SK-N-SH (cell line): ENCODE data around the gene ZCCHC10. TPM values are rescaled to one million over a fixed set of nuclear protein-coding genes. Genes with fewer than 3 reads are reported as not detected.
"Not testable (repeated sequence)": the region's sequence is repeated elsewhere in the genome, so short reads cannot be mapped to it uniquely, and the experiment has no call there.

Experiments
- CTCF ChIA-PET: fragments of 300-600, 350-600 bp; formaldehyde crosslinking; extraction: SDS; loops from one replicate; lab custom pipeline; 2021; lab: Yijun Ruan, JAX
- POLR2A ChIA-PET: fragments of 350-600 bp; sonication (Branson Sonifier 250); formaldehyde crosslinking; extraction: SDS; loops from one replicate; lab custom pipeline; 2020; ENCODE audit warnings: antibody characterized with exemption, inconsistent platforms; lab: Yijun Ruan, JAX
- DNase-seq: peaks from one replicate; pipeline ENCODE4 v3.0.0; 2012
- H2AFZ ChIP-seq: fragments of 200-600 bp; sonication (generic); 2 replicates; pipeline ENCODE4 v1.8.1; 2016; ENCODE audit warnings: antibody characterized with exemption, mild to moderate bottlenecking, low read depth
- H3F3A ChIP-seq: fragments of 200-600 bp; sonication (generic); replicated peaks from 2 replicates; pipeline ENCODE3; 2016; ENCODE audit warnings: antibody characterized with exemption, mild to moderate bottlenecking; ENCODE audit not compliant: insufficient read depth
- H3K27ac ChIP-seq, 2 experiments: fragments of 200-500 bp in 1 of 2; fragments of 200-600 bp in 1 of 2; sonication (Bioruptor generic) in 1 of 2; sonication (generic), shearing (Covaris generic) in 1 of 2; 2 replicates each; pipeline versions ENCODE4 v1.5.1 to v1.6.1; 2014 to 2016; ENCODE audit warnings: low read depth in 2 of 2, inconsistent platforms in 1 of 2, low read length in 1 of 2, mild to moderate bottlenecking in 1 of 2, mixed read lengths in 1 of 2
- H3K27me3 ChIP-seq: fragments of 200-600 bp; sonication (generic), shearing (Covaris generic); 2 replicates; pipeline ENCODE4 v1.6.1; 2016; ENCODE audit warnings: mixed run types; ENCODE audit not compliant: insufficient read depth
- H3K36me3 ChIP-seq, 2 experiments: fragments of 200-500 bp in 1 of 2; fragments of 200-600 bp in 1 of 2; sonication (Bioruptor generic) in 1 of 2; sonication (generic) in 1 of 2; replicated peaks in 1 of 2; 2 replicates each; pipeline versions ENCODE3 to v1.5.1; 2014 to 2016; ENCODE audit warnings: low read length in 1 of 2, mild to moderate bottlenecking in 1 of 2; ENCODE audit not compliant: insufficient read depth in 2 of 2, control insufficient read depth in 1 of 2
- H3K4me1 ChIP-seq, 2 experiments: fragments of 200-500 bp in 1 of 2; fragments of 200-600 bp in 1 of 2; sonication (Bioruptor generic) in 1 of 2; sonication (generic), shearing (Covaris generic) in 1 of 2; 2 replicates each; pipeline versions ENCODE4 v1.5.1 to v1.6.1; 2014 to 2016; ENCODE audit warnings: low read depth in 1 of 2, low read length in 1 of 2, mixed run types in 1 of 2; ENCODE audit not compliant: insufficient read depth in 2 of 2, control insufficient read depth in 1 of 2
- H3K4me2 ChIP-seq: fragments of 200-600 bp; sonication (generic), shearing (Covaris generic); 2 replicates; pipeline ENCODE4 v1.6.1; 2017; ENCODE audit warnings: mixed run types
- H3K4me3 ChIP-seq, 2 experiments: fragments of 200-500 bp in 1 of 2; fragments of 200-600 bp in 1 of 2; sonication (Bioruptor generic) in 1 of 2; sonication (generic), shearing (Covaris generic) in 1 of 2; 2 replicates each; pipeline versions ENCODE4 v1.5.1 to v1.8.1; 2014 to 2016; ENCODE audit warnings: low read depth in 2 of 2, inconsistent platforms in 1 of 2, low read length in 1 of 2, mild to moderate bottlenecking in 1 of 2, mixed read lengths in 1 of 2, moderate library complexity in 1 of 2
- H3K79me2 ChIP-seq: fragments of 200-600 bp; sonication (generic); 2 replicates; pipeline ENCODE4 v1.8.1; 2017; ENCODE audit warnings: mild to moderate bottlenecking; ENCODE audit not compliant: insufficient read depth
- H3K9ac ChIP-seq: fragments of 200-600 bp; sonication (generic); 2 replicates; pipeline ENCODE4 v1.6.1; 2017; ENCODE audit warnings: mixed run types
- H3K9me2 ChIP-seq: fragments of 200-600 bp; sonication (generic); 2 replicates; pipeline ENCODE4 v1.6.1; 2017; ENCODE audit warnings: mixed run types
- H3K9me3 ChIP-seq: fragments of 200-600 bp; sonication (generic); 2 replicates; pipeline ENCODE4 v1.6.1; 2017; ENCODE audit warnings: mixed run types, mild to moderate bottlenecking, moderate library complexity
- H4K20me1 ChIP-seq: fragments of 200-600 bp; sonication (generic); 2 replicates; pipeline ENCODE4 v1.6.1; 2017; ENCODE audit warnings: mild to moderate bottlenecking, mixed run types; ENCODE audit not compliant: insufficient read depth
- EP300 ChIP-seq, 2 experiments: IDR thresholded peaks; 2 replicates each; pipeline versions ENCODE4 v1.4.0 to v1.6.1; 2012; ENCODE audit warnings: borderline replicate concordance in 1 of 2, low read depth in 1 of 2, low read length in 1 of 2
- FOXJ3 ChIP-seq: sonication (generic); formaldehyde crosslinking; IDR thresholded peaks from 2 replicates; pipeline ENCODE4 v1.5.1; 2020; ENCODE audit warnings: mild to moderate bottlenecking, missing genetic modification reagents
- FOXM1 ChIP-seq: IDR thresholded peaks from 2 replicates; pipeline ENCODE4 v1.4.0; 2012; ENCODE audit warnings: low read depth, mild to moderate bottlenecking
- JUND ChIP-seq: IDR thresholded peaks from 2 replicates; pipeline ENCODE4 v1.4.0; 2012
- NFIC ChIP-seq: IDR thresholded peaks from 2 replicates; pipeline ENCODE4 v1.4.0; 2012; ENCODE audit warnings: borderline replicate concordance
- NRF1 ChIP-seq: IDR thresholded peaks from 2 replicates; pipeline ENCODE4 v1.6.1; 2012; ENCODE audit warnings: low read depth, mild to moderate bottlenecking, low read length
- RFX5 ChIP-seq: IDR thresholded peaks from 2 replicates; pipeline ENCODE4 v1.6.1; 2012; ENCODE audit warnings: mild to moderate bottlenecking, improper control_type of control experiment, low read length
- SIN3A ChIP-seq: IDR thresholded peaks from 2 replicates; pipeline ENCODE4 v1.6.1; 2012; ENCODE audit warnings: low read depth, mild to moderate bottlenecking, low read length, moderate library complexity, borderline replicate concordance
- WGBS: methylation state at CpG from one replicate; pipeline ENCODE4 v1.1.6; 2017; ENCODE audit warnings: low lambda C conversion rate; 5-methylcytosine and 5-hydroxymethylcytosine counted together
- polyA plus RNA-seq, 3 experiments: library from polyadenylated mRNA; depleted of rRNA; stranded (reverse); fragments of >200 nt; gene quantifications; 2 replicates each; pipeline ENCODE4 v1.2.3, GENCODE V29; 2012
- TF ChIP-seq, protein P1 (sequence below): fragments of 150-350 bp; IDR thresholded peaks from 2 replicates; pipeline ENCODE4 v1.6.1; 2016; ENCODE audit warnings: mild to moderate bottlenecking, low read depth, low read length
- TF ChIP-seq, protein P2 (sequence below): IDR thresholded peaks from 2 replicates; pipeline ENCODE4 v1.4.0; 2012; ENCODE audit warnings: low read depth

ZCCHC10 gene
- polyA plus RNA-seq, 1 of the 3 experiments (the other 2 are of a cell fraction): 28.4 TPM

DNA sequence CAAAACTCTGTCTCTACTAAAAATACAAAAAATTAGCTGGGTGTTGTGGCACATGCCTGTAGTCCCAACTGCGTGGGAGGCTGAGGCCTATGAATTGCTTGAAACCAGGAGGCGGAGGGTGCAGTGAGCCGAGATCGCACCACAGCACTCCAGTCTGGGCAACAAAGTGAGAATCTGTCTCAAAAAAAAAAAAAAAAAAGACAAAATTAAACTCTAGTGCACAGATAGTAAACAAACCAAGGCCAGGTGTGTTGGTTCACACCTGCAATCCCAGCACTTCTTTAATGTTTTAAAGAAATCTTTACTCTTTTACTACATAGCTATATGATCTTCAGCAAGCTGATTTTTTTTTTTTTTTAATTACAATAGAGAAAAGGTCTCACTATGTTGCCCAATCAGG is 8.4 kb downstream of the ZCCHC10 start:
- H3K79me2 ChIP-seq: peaks cover 66% of the 10 kb centered on the region

DNA sequence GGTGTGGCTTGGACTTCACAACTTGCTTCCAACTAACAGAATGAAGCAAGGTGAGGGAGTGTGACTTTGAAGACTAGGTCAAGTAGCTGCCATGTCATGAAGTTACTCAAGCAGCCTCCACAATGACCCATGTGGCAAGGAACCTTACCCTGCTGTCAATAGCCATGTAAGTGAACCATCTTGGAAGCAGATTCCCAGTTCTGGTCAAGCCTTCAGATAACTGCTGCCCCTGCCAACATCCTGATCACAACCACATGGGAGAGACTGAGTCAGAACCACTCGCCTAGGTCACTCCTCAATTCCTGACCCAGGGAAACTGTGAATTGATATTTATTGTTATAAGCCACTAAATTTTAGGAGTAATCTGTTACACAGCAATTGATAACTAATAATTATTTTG is 10.9 kb downstream of the ZCCHC10 start:
- CTCF ChIA-PET: no interaction called here
- WGBS: 73% methylated on average over 1 of the region's 1 CpG
- H4K20me1 ChIP-seq: no peaks in the 10 kb centered on the region
- H3K4me2 ChIP-seq: no peak overlapping the region
- no peak overlapping the region for H3K27ac ChIP-seq
- no peak overlapping the region for H3K9ac ChIP-seq
- no peak overlapping the region for H2AFZ ChIP-seq
- H3K4me3 ChIP-seq: no peak overlapping the region
- H3K27me3 ChIP-seq: no peaks in the 10 kb centered on the region
- POLR2A ChIA-PET: no interaction called here
- no peaks in the 10 kb centered on the region for H3K9me3 ChIP-seq
- peaks cover 4% of the 10 kb centered on the region for H3F3A ChIP-seq
- H3K4me1 ChIP-seq: no peaks in the 10 kb centered on the region
- peaks cover 44% of the 10 kb centered on the region for H3K79me2 ChIP-seq
- TF ChIP-seq NFIC: no peak
- no peak for TF ChIP-seq FOXM1
- TF ChIP-seq NRF1: no peak
- no peak for TF ChIP-seq RFX5
- no peaks in the 10 kb centered on the region for H3K9me2 ChIP-seq
- H3K36me3 ChIP-seq: peaks cover 0 to 31% of the 10 kb centered on the region in 2 experiments
- no peak for DNase-seq

More for the DNA sequence above, 8.4 kb downstream of the ZCCHC10 start:
- TF ChIP-seq SIN3A (no peak), FOXJ3 (CRISPR knock-in tag) (no peak)
- Histone ChIP-seq H4K20me1 (no peaks in the 10 kb centered on the region), H2AFZ (no peak overlapping the region), H3K9me2 (no peaks in the 10 kb centered on the region), H3K9me3 (no peaks in the 10 kb centered on the region), H3K27ac (no peak overlapping the region), H3K4me3 (no peak overlapping the region), H3F3A (peaks cover 4% of the 10 kb centered on the region), H3K4me1 (no peaks in the 10 kb centered on the region), H3K9ac (no peak overlapping the region), H3K36me3 (peaks cover 0 to 28% of the 10 kb centered on the region in 2 experiments), H3K4me2 (no peak overlapping the region), H3K27me3 (no peaks in the 10 kb centered on the region)
- 84% methylated on average over 4 of the region's 4 CpGs for WGBS
- ChIA-PET POLR2A (no interaction called here), CTCF (no interaction called here)
- no peak for DNase-seq

DNA sequence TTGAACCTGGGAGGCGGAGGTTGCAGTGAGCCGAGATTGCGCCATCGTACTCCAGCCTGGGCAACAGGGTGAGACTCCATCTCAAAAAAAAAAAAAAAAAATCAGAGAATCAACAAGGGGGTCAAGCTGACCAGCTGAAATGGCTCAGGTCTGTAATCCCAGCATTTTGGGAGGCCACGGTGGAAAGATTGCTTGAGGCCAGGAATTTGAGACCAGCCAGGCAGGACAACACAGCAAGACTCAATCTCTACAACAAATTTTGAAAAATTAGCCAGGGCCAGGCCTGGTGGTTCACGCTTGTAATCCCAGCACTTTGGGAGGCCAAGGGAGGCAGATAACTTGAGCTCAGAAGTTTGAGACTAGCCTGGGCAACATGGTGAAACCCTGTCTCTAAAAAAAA is 17.9 kb downstream of the ZCCHC10 start:
- Histone ChIP-seq H3K36me3 (peaks cover 0 to 22% of the 10 kb centered on the region in 2 experiments), H3K79me2 (peaks cover 12% of the 10 kb centered on the region; the same call in 1 of the 2 replicates)
- H3K9me2 ChIP-seq, H3K9ac ChIP-seq, H2AFZ ChIP-seq, H3K4me1 ChIP-seq, DNase-seq, H4K20me1 ChIP-seq, H3K4me2 ChIP-seq, POLR2A ChIA-PET, H3K4me3 ChIP-seq, H3F3A ChIP-seq, H3K27me3 ChIP-seq, CTCF ChIA-PET, H3K9me3 ChIP-seq, H3K27ac ChIP-seq: not testable (repeated sequence)
- 80% methylated on average over 6 of the region's 6 CpGs for WGBS

DNA sequence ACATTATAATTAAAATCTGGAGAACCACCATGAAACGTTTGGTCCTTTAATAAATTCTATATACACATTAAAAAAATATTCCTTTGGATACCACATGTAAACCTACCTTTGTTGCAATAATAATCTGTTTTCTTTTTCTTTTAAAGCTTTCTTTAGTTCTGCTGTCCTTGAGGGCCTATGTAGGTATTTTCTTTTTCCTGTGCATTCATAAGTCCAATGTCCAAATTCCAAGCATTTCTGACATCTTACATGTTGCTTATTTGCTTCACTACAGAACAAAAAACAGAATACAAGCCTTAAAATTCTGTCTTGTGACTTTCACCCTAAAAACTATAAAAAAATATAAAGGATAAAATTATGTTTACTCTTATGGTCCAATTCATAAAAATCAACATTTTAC is 19.7 kb downstream of the ZCCHC10 start:
- Histone ChIP-seq H3K4me2 (no peak overlapping the region), H3K36me3 (peaks cover 3 to 24% of the 10 kb centered on the region in 2 experiments), H3K9ac (no peak overlapping the region), H3K9me3 (no peaks in the 10 kb centered on the region), H3K9me2 (no peaks in the 10 kb centered on the region), H3K4me3 (no peak overlapping the region), H3K4me1 (no peaks in the 10 kb centered on the region), H2AFZ (no peak overlapping the region)
- WGBS: 32% methylated on average over 1 of the region's 1 CpG
- DNase-seq: no peak
- POLR2A ChIA-PET: interaction anchor here (0.5 kb wide), 1 partner anchor 30 kb away, joined by 3 read pairs; no protein-coding TSS in a partner anchor
- TF ChIP-seq JUND: no peak
- TF ChIP-seq, protein P1, sequence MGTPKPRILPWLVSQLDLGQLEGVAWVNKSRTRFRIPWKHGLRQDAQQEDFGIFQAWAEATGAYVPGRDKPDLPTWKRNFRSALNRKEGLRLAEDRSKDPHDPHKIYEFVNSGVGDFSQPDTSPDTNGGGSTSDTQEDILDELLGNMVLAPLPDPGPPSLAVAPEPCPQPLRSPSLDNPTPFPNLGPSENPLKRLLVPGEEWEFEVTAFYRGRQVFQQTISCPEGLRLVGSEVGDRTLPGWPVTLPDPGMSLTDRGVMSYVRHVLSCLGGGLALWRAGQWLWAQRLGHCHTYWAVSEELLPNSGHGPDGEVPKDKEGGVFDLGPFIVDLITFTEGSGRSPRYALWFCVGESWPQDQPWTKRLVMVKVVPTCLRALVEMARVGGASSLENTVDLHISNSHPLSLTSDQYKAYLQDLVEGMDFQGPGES: no peak
- TF ChIP-seq, protein P2, sequence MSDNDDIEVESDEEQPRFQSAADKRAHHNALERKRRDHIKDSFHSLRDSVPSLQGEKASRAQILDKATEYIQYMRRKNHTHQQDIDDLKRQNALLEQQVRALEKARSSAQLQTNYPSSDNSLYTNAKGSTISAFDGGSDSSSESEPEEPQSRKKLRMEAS: no peak
- TF ChIP-seq EP300 (IDR thresholded peaks at IDR 0.05; ENCODE audit: borderline replicate concordance in 1 of 2, low read depth in 1 of 2, low read length in 1 of 2): no peak
- TF ChIP-seq, all 33 proteins: peak for 0
- Histone ChIP-seq H3K27ac (no peak overlapping the region), H3F3A (no peaks in the 10 kb centered on the region), H4K20me1 (no peaks in the 10 kb centered on the region), H3K27me3 (no peaks in the 10 kb centered on the region), H3K79me2 (peaks cover 12% of the 10 kb centered on the region)
- CTCF ChIA-PET: no interaction called here
